Frontal cortex (tissue), 4 donors: ENCODE data around the gene ZCCHC24. TPM values are rescaled to one million over a fixed set of nuclear protein-coding genes. Genes with fewer than 3 reads are reported as not detected.

Experiments used
- DNase-seq, 2 donors: peaks; one replicate each; pipeline ENCODE4 v3.0.0; 2012; ENCODE audit warnings: low spot score in 2 of 2
- FAIRE-seq: peaks from 2 replicates; lab custom pipeline; 2012; peaks lifted over from hg19 to GRCh38; lab: Jason Lieb, UNC
- total RNA-seq: library from RNA; depleted of rRNA; stranded (reverse); fragments of >200 nt; gene quantifications from one replicate; pipeline ENCODE4 v1.2.3, GENCODE V29; 2014
- donor health status: control.
- donor health status: control.
- donor health status: control.

The ZCCHC24 gene
- total RNA-seq, 1 donor from 2014 or later: 4.1 TPM

DNA sequence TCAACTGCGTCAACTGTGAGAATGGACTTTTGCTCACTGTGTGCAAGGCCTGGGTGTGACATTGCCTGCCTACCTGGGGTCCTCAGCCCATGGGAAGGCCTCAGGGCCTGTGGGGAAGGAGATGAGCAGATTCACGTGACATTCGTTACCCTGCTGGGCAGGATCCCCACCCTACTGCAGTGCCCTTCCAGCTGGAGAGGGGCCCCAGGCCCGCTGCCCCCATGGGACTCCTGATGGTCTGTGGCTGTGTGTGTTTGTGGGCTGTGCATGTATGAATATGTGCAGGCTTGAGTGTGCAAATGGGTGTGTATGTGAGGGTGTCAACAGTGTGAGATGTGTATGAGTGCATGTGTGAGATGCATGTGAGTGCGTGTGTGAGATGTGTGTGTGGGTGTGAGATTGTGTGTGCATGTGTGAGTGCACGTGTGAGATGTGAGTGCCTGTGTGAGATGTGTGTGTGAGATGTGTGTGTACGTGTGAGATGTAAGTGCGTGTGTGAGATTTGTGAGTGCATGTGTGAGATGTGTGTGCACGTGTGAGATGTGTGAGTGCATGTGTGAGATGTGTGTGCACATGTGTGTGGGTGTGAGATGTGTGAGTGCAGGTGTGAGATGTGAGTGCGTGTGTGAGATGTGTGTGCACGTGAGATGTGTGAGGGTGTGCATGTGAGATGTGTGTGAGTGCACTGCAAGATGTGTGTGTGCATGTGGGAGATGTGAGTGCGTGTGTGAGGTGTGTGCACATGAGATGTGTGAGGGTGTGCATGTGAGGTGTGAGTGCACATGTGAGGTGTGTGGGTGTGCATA is 68.5 kb downstream of the ZCCHC24 start:
- DNase-seq (no peak), FAIRE-seq (no peak)

DNA sequence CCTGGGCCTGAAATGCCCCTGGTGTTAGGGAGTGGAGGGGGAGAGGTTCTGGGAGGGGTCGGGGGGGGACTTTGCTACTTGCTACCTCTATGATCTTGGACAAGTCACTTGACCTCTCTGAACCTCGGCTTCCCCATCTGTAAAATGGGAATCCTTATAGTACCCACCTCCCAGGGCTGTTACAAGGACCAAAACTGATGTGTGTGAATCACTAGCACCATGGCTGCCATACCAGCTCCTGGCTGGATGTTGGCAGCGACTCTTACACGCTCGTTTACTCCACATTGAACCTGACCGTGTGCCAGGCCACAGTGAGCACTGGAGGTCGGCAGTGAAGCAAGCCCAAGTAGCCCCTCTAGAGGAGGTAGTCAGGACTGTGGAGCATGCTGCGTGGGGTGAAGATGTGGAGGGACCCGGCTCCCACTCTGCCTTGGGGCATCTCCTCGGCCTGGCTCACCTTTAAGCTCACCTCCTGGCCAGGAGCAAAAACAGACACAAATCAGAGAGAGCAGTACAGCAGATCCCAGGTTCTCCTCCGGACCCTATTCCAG is 69.3 kb downstream of the ZCCHC24 start:
- DNase-seq (no peak), FAIRE-seq (no peak)

DNA sequence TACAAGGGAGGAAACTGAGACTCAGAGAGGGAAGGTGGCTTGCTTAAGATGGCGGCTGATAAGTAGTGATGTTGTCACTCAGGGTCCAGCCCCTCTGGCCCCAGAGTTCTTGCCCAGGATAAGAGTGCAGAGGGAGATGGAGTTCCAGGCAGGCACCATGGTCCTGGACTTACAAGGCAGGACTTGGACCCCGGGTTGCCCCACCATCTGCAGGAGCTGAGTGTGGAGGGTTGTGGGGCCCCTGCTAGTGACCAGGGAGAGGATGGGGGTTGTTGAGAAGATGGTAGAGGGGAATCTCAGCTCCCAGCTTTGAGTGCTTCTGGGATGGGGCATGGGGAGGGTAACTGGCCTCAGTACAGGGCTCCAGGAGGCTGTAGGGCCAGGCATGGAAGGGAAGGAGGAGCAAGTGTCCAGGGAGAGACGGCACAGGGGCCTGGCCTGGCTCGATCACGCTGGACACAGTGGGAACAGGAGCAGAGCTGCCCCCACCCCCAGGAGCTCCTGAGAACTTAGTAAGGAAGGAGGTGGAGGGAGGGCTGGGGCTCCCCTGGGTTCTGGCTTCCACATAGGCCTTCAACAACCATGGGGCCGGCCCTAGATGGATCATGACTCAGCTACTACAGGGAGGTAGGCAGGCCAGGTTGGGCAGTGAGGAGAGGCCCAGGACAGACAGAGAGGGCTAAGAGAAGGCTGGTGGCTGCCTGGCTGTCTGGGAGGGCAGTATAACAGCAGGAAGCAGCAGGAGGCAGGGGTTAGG is 69.9 kb downstream of the ZCCHC24 start:
- no peak for DNase-seq
- no peak for FAIRE-seq

DNA sequence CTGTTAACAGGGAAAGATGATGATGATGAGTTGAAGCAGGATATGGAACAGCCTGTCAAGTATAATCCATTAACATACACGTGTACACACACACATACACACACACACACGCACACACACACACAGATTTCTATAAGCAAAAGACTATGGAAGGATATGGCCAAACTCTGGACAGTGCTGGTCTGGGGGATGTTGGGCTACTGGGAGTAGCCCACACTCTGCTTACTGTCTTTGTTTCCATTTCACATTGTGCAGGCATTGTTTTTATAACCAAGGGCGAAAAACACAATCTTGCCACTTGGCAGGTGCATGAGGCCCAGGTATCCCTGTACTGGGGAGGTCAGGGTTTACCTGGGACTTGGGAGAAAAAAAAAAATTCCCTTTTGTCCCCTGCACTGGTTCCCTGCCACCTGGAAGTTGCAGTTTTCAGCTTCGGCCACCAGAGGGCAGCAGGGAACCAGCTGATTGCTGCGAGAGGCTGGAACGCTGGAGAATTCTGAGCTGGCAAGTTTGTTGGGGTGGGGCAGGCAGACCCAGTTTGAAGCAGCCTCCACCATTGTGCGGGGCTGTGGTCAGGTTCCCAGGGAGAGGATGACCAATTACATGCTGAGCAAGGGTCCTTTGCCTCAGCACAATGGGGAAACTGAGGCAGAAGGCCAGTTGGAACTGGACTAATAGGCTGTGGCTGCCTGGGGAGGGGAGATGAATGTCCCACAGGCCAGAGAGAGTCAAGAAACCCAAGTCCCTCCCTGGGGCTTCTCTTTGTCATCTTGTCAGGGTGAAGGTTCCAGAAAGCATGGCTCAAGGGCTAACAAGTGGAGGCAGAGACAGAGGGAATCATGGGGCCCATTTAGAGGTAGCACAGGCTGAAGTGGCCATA is 70.9 kb downstream of the ZCCHC24 start:
- FAIRE-seq (no peak), DNase-seq (peak; percentile 62 to 83)

DNA sequence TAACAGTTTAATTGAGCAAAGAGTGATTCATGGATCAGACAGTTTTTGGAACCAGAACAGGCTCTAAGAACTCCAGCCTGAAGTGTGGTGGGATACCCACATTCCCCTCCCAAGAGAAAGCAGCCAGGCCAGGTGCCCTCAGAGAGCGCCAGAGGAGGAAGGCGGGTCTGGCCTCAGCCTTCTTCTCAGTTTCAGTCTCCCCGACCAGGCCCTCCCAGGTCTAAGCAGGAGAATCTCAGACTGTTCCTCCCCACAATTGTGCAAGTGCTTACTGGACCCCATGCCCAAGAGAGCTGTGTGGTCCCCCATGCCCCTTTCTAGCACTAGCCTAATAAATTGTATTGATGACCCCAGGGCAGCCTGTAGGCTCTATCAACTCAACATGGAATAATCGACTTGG is 72.6 kb downstream of the ZCCHC24 start:
- DNase-seq (no peak), FAIRE-seq (no peak)

DNA sequence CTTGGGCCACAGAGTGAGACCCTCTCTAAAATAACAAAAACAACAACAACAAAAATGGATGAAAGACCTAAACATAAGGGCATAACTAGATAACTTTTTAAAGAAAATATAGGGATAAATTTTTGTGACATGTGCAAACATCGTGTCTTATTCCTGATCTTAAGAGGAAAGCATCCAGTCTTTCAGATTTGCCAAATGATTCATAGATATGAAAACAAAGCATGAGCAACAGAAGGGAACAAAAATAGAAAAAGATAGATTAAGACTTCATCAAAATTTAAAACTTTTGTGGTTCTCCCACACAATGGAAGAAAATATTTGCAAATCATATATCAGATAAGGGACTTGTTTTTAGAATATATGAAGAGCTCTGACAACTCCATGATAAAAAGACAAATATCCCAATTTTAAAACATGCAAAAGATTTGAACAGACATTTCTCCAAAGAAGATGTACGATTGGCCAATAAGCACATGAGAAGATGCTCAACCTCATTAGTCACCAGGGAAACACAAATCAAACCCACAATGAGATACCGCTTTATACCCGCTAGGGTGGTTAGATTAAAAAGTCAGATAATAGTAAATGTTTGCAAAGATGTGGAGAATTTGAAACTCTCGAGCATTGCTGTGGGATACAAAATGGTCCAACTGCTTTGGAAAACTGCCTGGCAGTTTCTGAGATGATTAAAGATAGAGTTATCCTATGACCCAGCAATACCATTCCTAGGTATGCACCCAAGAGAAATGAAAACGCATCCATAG is 77.8 kb downstream of the ZCCHC24 start:
- FAIRE-seq (no peak), DNase-seq (no peak)

DNA sequence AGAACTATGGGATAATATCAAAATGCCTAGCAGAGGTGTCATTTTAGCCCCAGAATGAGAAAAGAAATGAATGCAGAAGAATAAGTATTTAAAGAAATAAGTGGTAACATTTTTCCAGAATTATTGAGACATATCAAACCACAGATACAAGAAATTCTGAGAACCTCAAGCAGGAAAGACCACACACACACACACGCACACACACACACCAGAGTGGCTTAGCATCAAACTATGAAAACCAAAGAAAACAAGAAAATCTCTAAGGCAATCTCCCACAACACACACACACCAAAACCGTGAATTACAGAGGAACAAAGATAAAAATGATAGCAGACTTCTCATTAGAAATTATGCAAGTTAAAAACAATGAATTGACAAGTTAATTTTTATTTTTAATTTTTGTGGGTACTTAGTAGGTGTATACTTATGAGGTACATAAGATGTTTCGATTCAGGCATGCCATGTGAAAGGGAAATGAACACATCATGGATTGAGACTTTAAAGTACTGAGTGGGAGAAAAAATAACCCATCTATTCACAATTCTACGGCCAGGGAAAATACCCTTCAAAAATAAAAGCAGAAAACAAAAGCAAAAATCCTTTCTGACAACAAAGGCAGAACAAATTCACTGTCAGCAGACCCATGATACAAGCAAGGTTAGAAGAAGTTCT is 83.6 kb downstream of the ZCCHC24 start:
- FAIRE-seq: no peak

DNA sequence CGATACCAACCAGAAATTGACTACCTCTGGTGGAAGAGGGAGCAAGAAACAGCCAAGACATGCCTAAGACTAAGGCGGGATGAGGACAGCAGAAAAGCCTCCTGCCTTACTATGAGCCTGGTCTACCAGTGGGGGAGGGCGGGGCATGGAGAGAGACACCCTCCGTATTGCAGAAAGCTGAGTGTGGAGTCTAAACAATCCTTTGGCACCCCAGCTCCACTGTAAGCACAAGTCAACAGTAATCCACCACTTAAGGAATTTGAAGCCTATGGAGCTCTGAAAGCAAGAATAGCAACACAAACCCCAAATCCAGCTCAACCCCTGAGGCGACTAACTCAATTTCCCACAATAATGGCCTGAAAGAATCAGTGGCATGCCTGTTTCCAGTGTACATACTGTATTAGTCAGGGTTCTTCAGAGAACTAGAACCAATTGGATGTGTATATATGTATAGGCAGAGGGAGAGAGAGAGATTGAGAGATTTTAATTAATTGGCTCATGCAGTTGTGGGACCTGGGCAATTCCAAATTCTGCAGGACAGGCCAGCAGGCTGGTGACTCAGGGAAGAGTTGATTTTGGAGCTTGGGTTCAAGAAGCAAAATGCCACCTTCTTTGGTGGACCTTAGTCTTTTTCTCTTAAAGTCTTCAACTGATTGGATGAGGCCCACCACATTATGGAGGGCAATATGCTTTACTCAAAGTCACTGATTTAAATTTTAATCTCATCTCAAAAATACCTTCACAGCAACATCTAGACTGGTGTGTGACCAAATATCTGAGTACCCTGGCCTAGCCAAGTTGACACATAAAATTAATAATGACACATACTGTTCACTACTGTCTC is 84.7 kb downstream of the ZCCHC24 start:
- DNase-seq: no peak
- FAIRE-seq: no peak

More for the DNA sequence above, 83.6 kb downstream of the ZCCHC24 start:
- DNase-seq: no peak

DNA sequence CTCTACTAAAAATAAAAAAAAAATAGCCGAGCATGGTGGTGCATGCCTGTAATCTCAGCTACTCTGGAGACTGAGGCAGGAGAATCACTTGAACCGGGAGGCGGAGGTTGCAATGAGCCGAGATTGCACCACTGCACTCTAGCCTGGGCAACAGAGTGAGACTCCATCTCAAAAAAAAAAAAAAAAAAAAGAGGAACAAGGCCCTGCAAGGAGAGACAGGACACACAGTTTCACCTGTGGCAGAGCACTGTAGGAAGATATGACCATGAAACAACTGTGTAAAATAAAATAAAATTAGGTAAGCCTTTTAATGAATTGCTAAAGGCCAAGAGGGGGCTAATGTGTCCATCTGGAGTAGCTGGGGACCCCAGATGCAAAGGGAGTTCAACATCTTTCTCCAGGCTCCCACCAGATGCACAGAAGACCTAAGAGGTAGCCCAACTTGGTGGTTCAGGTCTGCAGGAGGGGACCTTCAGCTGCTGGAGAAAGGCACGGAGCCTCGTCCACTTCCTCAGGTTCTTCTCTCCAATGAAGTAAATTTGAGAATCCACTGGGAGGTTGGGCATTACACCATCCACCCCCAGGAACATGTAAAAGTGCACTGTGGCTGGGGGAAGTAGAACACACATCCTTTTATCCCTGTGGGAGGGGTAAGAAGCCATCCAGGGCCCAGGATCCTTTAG is 85.5 kb downstream of the ZCCHC24 start:
- FAIRE-seq: no peak
- no peak for DNase-seq

DNA sequence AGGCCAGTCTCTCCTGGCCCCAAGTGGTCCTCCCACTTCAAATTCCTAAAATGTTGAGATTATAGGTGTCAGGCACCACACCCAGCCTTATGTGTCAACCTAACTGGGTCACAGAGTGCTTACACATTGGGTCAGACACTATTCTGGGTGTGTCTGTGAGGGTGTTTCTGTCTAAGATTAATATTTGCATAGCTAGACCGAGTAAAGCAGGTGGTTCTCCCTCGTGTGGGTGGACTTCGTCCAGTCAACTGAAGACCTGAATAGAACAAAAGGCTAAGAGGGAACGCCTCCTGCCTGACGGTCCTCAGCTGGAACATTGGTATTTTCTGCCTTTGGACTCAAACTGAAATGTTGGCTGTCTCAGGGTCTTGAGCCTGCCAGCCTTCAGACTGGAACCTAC is 86.6 kb downstream of the ZCCHC24 start:
- DNase-seq (no peak), FAIRE-seq (no peak)

DNA sequence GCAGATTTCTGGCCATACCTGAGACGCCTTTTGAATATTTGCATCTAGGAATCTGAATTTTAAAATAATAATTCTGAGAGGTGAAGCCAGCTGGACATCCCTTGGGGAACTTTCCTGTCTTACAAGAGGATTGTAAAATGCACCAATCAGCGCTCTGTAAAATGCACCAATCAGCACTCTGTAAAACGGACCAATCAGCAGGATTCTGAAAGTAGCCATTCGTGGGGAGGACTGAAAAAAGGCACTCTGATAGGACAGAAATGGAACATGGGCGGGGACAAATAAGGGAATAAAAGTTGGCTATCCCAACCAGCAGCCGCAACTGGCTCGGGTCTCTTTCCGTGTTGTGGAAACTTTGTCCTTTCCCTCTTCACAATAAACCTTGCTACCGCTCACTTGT is 88.2 kb downstream of the ZCCHC24 start:
- no peak for FAIRE-seq
- DNase-seq: no peak

DNA sequence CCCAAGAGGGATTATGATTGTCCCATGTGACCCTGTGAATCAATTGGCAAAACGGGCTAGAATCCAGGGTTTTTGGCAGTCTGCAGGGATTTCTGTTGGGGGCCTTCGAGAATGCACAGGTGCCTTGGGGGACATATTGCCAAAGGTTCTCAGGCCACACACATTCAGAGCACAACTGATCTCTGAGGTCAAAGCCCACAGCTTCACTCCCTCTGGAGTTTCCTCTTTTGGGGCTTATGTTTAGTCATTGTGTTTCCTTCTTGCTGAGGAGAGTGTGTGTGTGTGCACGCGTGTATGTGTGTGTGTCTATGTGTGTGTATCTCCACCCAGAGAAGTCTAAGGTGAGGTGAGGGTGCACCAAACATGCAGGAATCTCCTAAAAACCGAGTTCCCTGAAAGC is 89.3 kb downstream of the ZCCHC24 start:
- DNase-seq (no peak), FAIRE-seq (no peak)

DNA sequence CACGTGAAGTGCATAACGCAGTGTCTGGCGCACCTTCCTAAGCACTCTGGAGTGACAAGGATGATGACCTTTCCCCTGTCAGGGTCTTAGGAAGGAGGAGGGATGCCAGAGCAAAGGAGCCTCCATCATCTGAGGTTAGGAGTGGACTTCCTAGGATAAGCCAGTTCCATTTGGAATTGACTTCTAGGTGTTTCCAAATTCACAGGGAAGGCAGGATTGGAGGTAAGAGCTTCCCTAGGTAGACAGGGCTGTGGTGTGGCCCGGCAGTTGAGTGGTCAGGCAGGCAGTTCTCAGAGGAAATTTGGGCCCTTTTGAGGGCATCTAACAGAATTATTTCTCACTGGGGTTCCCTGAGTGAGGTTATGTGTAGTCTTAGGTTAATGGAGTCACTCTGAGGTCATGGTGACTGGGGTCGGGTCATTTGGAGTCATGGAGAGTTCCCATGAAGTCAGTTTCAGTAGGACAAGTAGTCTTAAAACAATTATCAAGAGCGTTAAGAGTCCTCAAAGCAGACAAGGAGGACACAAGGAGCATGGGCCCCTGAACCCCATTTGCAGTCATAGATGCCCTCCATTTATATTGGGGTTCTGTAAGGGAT is 89.9 kb downstream of the ZCCHC24 start:
- DNase-seq: no peak
- no peak for FAIRE-seq

DNA sequence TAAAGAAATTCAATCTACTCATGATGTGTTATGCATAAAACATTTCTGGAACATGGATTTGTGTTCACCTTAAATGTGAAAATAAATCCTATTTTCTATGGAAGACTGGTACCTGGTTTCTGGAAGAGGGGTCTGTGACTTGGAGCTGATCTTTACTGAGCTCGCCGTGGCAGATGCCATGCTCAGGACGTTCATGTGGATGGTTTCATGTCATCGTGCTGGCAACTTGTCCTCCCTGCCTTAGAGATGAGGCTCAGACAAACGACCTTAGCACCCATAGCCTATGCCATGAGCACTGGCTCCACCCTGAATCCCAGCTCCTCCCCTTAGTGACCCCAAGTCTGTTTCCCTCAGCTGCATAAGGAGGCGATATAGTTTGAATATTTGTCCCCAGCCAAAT is 90.8 kb downstream of the ZCCHC24 start:
- no peak for FAIRE-seq

DNA sequence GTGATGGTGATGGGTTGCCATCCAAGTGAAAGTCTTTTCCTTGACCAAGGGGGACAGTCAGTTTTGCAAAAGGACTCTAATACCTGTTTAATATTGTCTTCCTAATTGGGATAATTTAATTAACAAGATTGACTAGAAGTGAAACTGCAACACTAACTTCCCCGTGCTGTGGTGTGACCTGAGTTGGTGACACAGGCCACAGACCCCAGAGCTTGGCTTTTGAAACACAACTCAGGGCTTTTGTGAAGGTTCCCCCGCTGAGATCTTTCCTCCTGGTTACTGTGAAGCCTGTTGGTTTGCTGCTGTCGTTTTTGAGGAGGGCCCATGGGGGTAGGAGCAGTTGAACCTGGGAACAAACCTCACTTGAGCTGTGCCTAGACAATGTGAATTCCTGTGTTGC is 91.3 kb downstream of the ZCCHC24 start:
- DNase-seq: no peak
- FAIRE-seq: no peak

More for the DNA sequence above, 90.8 kb downstream of the ZCCHC24 start:
- no peak for DNase-seq

DNA sequence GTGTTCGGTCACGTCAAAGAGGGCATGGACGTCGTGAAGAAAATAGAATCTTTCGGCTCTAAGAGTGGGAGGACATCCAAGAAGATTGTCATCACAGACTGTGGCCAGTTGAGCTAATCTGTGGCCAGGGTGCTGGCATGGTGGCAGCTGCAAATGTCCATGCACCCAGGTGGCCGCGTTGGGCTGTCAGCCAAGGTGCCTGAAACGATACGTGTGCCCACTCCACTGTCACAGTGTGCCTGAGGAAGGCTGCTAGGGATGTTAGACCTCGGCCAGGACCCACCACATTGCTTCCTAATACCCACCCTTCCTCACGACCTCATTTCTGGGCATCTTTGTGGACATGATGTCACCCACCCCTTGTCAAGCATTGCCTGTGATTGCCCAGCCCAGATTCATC is 91.7 kb downstream of the ZCCHC24 start:
- no peak for DNase-seq
- no peak for FAIRE-seq

DNA sequence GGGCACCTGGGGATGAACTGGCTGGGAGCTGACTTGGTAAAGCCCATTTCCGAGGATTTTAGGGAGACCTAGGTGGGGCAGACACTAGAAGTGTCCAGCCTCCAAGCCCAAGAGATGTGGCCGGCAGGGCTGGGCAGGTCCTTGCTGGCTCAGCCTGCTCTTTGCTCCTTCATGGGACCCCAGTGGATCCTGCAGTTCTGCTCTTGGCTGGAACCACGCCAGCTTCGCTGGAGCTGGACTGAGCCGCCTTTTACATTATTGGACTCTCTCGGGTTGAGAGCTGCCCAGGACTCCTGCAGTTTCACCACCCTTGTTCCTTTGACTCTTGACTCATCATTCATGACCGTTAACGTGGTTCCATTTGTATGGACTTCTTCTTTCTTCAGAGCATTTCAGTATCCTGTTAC is 92.4 kb downstream of the ZCCHC24 start:
- FAIRE-seq (no peak), DNase-seq (no peak)
